Smooth muscle cell (in vitro differentiated cells): ENCODE data around the gene CELF4. TPM values are rescaled to one million over a fixed set of nuclear protein-coding genes. Genes with fewer than 3 reads are reported as not detected.

Experiments used
- DNase-seq: peaks from one replicate; lab custom pipeline; 2025; ENCODE audit not compliant: unreplicated experiment; lab: John Stamatoyannopoulos, UW
- H2AFZ ChIP-seq: fragments of 200-600 bp; sonication (generic); 2 replicates; pipeline ENCODE4 v1.6.0; 2016; ENCODE audit warnings: antibody characterized with exemption, low read depth, mild to moderate bottlenecking
- H3F3A ChIP-seq: fragments of 200-600 bp; sonication (generic); 2 replicates; pipeline ENCODE4 v1.6.0; 2017; ENCODE audit warnings: antibody characterized with exemption, low read depth
- H3K27ac ChIP-seq: fragments of 200-600 bp; sonication (generic); 2 replicates; pipeline ENCODE4 v1.5.1; 2016; ENCODE audit warnings: low read depth, mild to moderate bottlenecking
- H3K27me3 ChIP-seq: fragments of 200-600 bp; sonication (generic); 2 replicates; pipeline ENCODE4 v1.6.1; 2016; ENCODE audit warnings: low read depth, mild to moderate bottlenecking
- H3K36me3 ChIP-seq: fragments of 200-600 bp; sonication (generic); 2 replicates; pipeline ENCODE4 v1.5.1; 2016; ENCODE audit warnings: low read depth
- H3K4me1 ChIP-seq: fragments of 200-600 bp; sonication (generic); 2 replicates; pipeline ENCODE4 v1.5.1; 2016; ENCODE audit warnings: low read depth
- H3K4me2 ChIP-seq: fragments of 200-600 bp; sonication (generic); 2 replicates; pipeline ENCODE4 v1.6.0; 2016; ENCODE audit warnings: mild to moderate bottlenecking
- H3K4me3 ChIP-seq: fragments of 200-600 bp; sonication (generic); 2 replicates; pipeline ENCODE4 v1.5.1; 2016; ENCODE audit warnings: mild to moderate bottlenecking
- H3K79me2 ChIP-seq: fragments of 200-600 bp; sonication (generic); 2 replicates; pipeline ENCODE4 v1.6.0; 2016; ENCODE audit warnings: low read depth, mild to moderate bottlenecking
- H3K9ac ChIP-seq: fragments of 200-600 bp; sonication (generic); 2 replicates; pipeline ENCODE4 v1.6.0; 2016; ENCODE audit warnings: low read depth
- H3K9me3 ChIP-seq: fragments of 200-600 bp; sonication (generic); replicated peaks from 2 replicates; pipeline ENCODE4 v1.5.1; 2016; ENCODE audit warnings: low read depth
- H4K20me1 ChIP-seq: fragments of 200-600 bp; sonication (generic); 2 replicates; pipeline ENCODE4 v1.6.0; 2016; ENCODE audit warnings: low read depth
- CTCF ChIP-seq: fragments of 200-600 bp; sonication (generic); IDR thresholded peaks from 2 replicates; pipeline ENCODE4 v1.5.1; 2017; ENCODE audit warnings: borderline replicate concordance, mild to moderate bottlenecking, antibody characterized with exemption; ENCODE audit not compliant: insufficient read depth, poor library complexity, severe bottlenecking
- WGBS: methylation state at CpG from one replicate; pipeline ENCODE4 v1.1.7; 2016; ENCODE audit warnings: low lambda C conversion rate; 5-methylcytosine and 5-hydroxymethylcytosine counted together
- polyA plus RNA-seq: library from polyadenylated mRNA; unstranded; fragments of >200 nt; fragmentation: Nextera tagmentation; extraction: Ambion mirVana; gene quantifications from 2 replicates; pipeline ENCODE4 v1.2.1, GENCODE V29; 2016
- total RNA-seq: library from RNA; depleted of rRNA; stranded (reverse); fragments of >200 nt; gene quantifications from 2 replicates; pipeline ENCODE4 v1.2.3, GENCODE V29; 2014

Gene CELF4
- total and polyA plus RNA-seq, 2 experiments from 2014 or later: 0.40 TPM; not detected in 1

- Histone ChIP-seq H2AFZ (no peak overlapping the region), H3K9ac (no peak overlapping the region), H3K27ac (no peak overlapping the region), H3K4me2 (no peak overlapping the region), H3K79me2 (no peaks in the 10 kb centered on the region), H3K4me1 (peaks cover 6% of the 10 kb centered on the region), H3K9me3 (no peaks in the 10 kb centered on the region), H3K27me3 (no peaks in the 10 kb centered on the region), H4K20me1 (no peaks in the 10 kb centered on the region), H3K36me3 (no peaks in the 10 kb centered on the region), H3F3A (no peaks in the 10 kb centered on the region), H3K4me3 (no peak overlapping the region)
- no peak for TF ChIP-seq CTCF
- 83% methylated on average over 5 of the region's 5 CpGs for WGBS
- no peak for DNase-seq
Measured at GRCh38 chr18:37456873-37457272, 108.7 kb downstream of the CELF4 start.

GRCh38 chr18:37456395-37456794, 109.2 kb downstream of the CELF4 start:
- Histone ChIP-seq H3K4me3 (no peak overlapping the region), H3K4me1 (peaks cover 6% of the 10 kb centered on the region), H3K27me3 (no peaks in the 10 kb centered on the region), H3K9me3 (no peaks in the 10 kb centered on the region), H3K4me2 (no peak overlapping the region), H3K27ac (no peak overlapping the region), H3K79me2 (no peaks in the 10 kb centered on the region), H3K9ac (no peak overlapping the region), H2AFZ (no peak overlapping the region), H4K20me1 (no peaks in the 10 kb centered on the region), H3F3A (no peaks in the 10 kb centered on the region), H3K36me3 (no peaks in the 10 kb centered on the region)
- DNase-seq: no peak
- TF ChIP-seq CTCF: no peak
- WGBS: 96% methylated on average over 5 of the region's 5 CpGs

GRCh38 chr18:37453752-37454151, 111.8 kb downstream of the CELF4 start:
- WGBS: 60% methylated on average over 3 of the region's 3 CpGs
- no peak overlapping the region for H3K27ac ChIP-seq

More at GRCh38 chr18:37453752-37454151, 111.8 kb downstream of the CELF4 start:
- no peak overlapping the region for H3K4me3 ChIP-seq
- H2AFZ ChIP-seq: no peak overlapping the region
- peaks cover 15% of the 10 kb centered on the region for H3K4me1 ChIP-seq
- H3K9me3 ChIP-seq: no peaks in the 10 kb centered on the region
- no peaks in the 10 kb centered on the region for H3K36me3 ChIP-seq
- DNase-seq: no peak
- H3F3A ChIP-seq: no peaks in the 10 kb centered on the region
- no peak overlapping the region for H3K9ac ChIP-seq
- no peak overlapping the region for H3K4me2 ChIP-seq
- no peaks in the 10 kb centered on the region for H3K79me2 ChIP-seq
- H3K27me3 ChIP-seq: no peaks in the 10 kb centered on the region
- TF ChIP-seq CTCF: no peak
- no peaks in the 10 kb centered on the region for H4K20me1 ChIP-seq
